GM12878 (cell line): ENCODE measurements around the gene MMD. TPM values are rescaled to one million over a fixed set of nuclear protein-coding genes. Genes with fewer than 3 reads are reported as not detected.
A peak's percentile ranks its signal among the peaks of the same experiment; 100 is the strongest.

ENCODE experiments used
- ATAC-seq: fragments of 200-7000 bp; cut with Tn5 transposase; 3 replicates; pipeline ENCODE4 v1.9.1; 2020; ENCODE audit warnings: mild to moderate bottlenecking, moderate library complexity
- BruUV-seq: library from RNA; stranded (reverse); fragments of 400-500 nt; replicated peaks from 2 replicates; lab custom pipeline; 2021; lab: Mats Ljungman, UMichigan
- CTCF ChIA-PET: fragments of 300-600 bp; sonication (Branson Sonifier 250); formaldehyde crosslinking; extraction: SDS; loops from one replicate; lab custom pipeline; 2021; ENCODE audit warnings: inconsistent platforms; lab: Yijun Ruan, JAX
- POLR2A ChIA-PET: fragments of 350-600 bp; formaldehyde crosslinking; extraction: SDS; loops from one replicate; lab custom pipeline; 2021; ENCODE audit warnings: inconsistent platforms; lab: Charles Lee
- RAD21 ChIA-PET: fragments of 300-600 bp; sonication (Branson Sonifier 250); formaldehyde crosslinking; loops from one replicate; lab custom pipeline; 2023; ENCODE audit warnings: antibody characterized with exemption; ENCODE audit not compliant: unreplicated experiment; lab: Charles Lee
- SMC1A ChIA-PET: fragments of 300-600 bp; sonication (Branson Sonifier 250); formaldehyde crosslinking; loops from one replicate; lab custom pipeline; 2023; ENCODE audit not compliant: unreplicated experiment, uncharacterized antibody; lab: Charles Lee
- DNase-seq: peaks from one replicate; pipeline ENCODE4 v3.0.0-alpha.2; 2011; ENCODE audit warnings: low read depth, low spot score
- FAIRE-seq: peaks from 3 replicates; lab custom pipeline; 2011; peaks lifted over from hg19 to GRCh38; lab: Jason Lieb, UNC
- H2AFZ ChIP-seq: 2 replicates; pipeline ENCODE4 v1.6.0; 2011; ENCODE audit warnings: low read depth, low read length, control low read depth; ENCODE audit not compliant: control insufficient read depth
- H3K27ac ChIP-seq: 2 replicates; pipeline ENCODE4 v1.5.1; 2011; ENCODE audit warnings: control low read depth; ENCODE audit not compliant: control insufficient read depth, insufficient read depth
- H3K27me3 ChIP-seq, 2 experiments: replicated peaks in 1 of 2; 2 replicates each; pipeline versions ENCODE4 v1.6.0 to v1.6.1; 2011; ENCODE audit warnings: low read length in 1 of 2; ENCODE audit not compliant: control insufficient read depth in 2 of 2, insufficient read depth in 2 of 2
- H3K36me3 ChIP-seq, 2 experiments: 2 replicates each; pipeline ENCODE4 v1.5.1; 2011; ENCODE audit warnings: low read length in 1 of 2; ENCODE audit not compliant: control insufficient read depth in 2 of 2, insufficient read depth in 2 of 2
- H3K4me1 ChIP-seq: 2 replicates; pipeline ENCODE4 v1.6.1; 2011; ENCODE audit warnings: mild to moderate bottlenecking, low read length, moderate library complexity, mixed read lengths; ENCODE audit not compliant: control insufficient read depth, insufficient read depth
- H3K4me2 ChIP-seq: 2 replicates; pipeline ENCODE4 v1.6.0; 2011; ENCODE audit warnings: control low read depth; ENCODE audit not compliant: control insufficient read depth, insufficient read depth
- H3K4me3 ChIP-seq: fragments of 200-600 bp; sonication (generic); 2 replicates; pipeline ENCODE4 v1.5.1; 2016
- H3K79me2 ChIP-seq: 2 replicates; pipeline ENCODE4 v1.6.0; 2011; ENCODE audit warnings: low read length; ENCODE audit not compliant: control insufficient read depth, insufficient read depth
- H3K9ac ChIP-seq: 2 replicates; pipeline ENCODE4 v1.8.0; 2011; ENCODE audit warnings: low read length, control low read depth, mixed read lengths; ENCODE audit not compliant: control insufficient read depth, insufficient read depth
- H3K9me3 ChIP-seq: replicated peaks from 3 replicates; pipeline ENCODE4 v1.5.1; 2011; ENCODE audit warnings: mild to moderate bottlenecking, low read length; ENCODE audit not compliant: control insufficient read depth, insufficient read depth
- H4K20me1 ChIP-seq: 2 replicates; pipeline ENCODE4 v1.6.0; 2011; ENCODE audit not compliant: control insufficient read depth, insufficient read depth
- CREM ChIP-seq: IDR thresholded peaks from 2 replicates; pipeline ENCODE4 v1.6.1; 2014; ENCODE audit warnings: antibody characterized with exemption, low read depth
- EZH2 ChIP-seq: IDR thresholded peaks from 2 replicates; pipeline ENCODE4 v1.6.1; 2012; ENCODE audit warnings: low read depth, mild to moderate bottlenecking, control low read depth, inconsistent platforms, low read length, borderline replicate concordance; ENCODE audit not compliant: control insufficient read depth
- FOXM1 ChIP-seq: IDR thresholded peaks from 2 replicates; pipeline ENCODE4 v1.6.1; 2012; ENCODE audit warnings: low read depth, mild to moderate bottlenecking, inconsistent platforms, low read length, moderate library complexity
- HDAC2 ChIP-seq: fragments of 200-600 bp; sonication (generic); IDR thresholded peaks from 2 replicates; pipeline ENCODE4 v1.6.1; 2017
- JUNB ChIP-seq: IDR thresholded peaks from 2 replicates; pipeline ENCODE4 v1.6.1; 2016; ENCODE audit warnings: antibody characterized with exemption, mild to moderate bottlenecking
- NBN ChIP-seq: fragments of 450-650 bp; IDR thresholded peaks from 2 replicates; pipeline ENCODE4 v1.6.1; 2016
- NFIC ChIP-seq: IDR thresholded peaks from 2 replicates; pipeline ENCODE4 v1.6.1; 2012; ENCODE audit warnings: low read depth, mild to moderate bottlenecking, inconsistent platforms, low read length, moderate library complexity
- NR2C1 ChIP-seq: fragments of 450-650 bp; IDR thresholded peaks from 2 replicates; pipeline ENCODE4 v1.6.1; 2017; ENCODE audit warnings: antibody characterized with exemption, mild to moderate bottlenecking, moderate library complexity
- POLR2AphosphoS5 ChIP-seq: IDR thresholded peaks from 2 replicates; pipeline ENCODE4 v1.6.1; 2011; ENCODE audit warnings: mild to moderate bottlenecking, low read length, inconsistent platforms
- RUNX3 ChIP-seq: IDR thresholded peaks from 2 replicates; pipeline ENCODE4 v1.6.1; 2012; ENCODE audit warnings: low read length, inconsistent platforms
- SMAD5 ChIP-seq: IDR thresholded peaks from 2 replicates; pipeline ENCODE4 v1.6.1; 2016; ENCODE audit warnings: antibody characterized with exemption, low read depth
- ZNF384 ChIP-seq: IDR thresholded peaks from 2 replicates; pipeline ENCODE4 v1.6.1; 2012; ENCODE audit warnings: low read depth, mild to moderate bottlenecking, low read length, improper control_type of control experiment, borderline replicate concordance
- WGBS: methylation state at CpG from one replicate; pipeline ENCODE4 v1.1.6; 2016; ENCODE audit warnings: low lambda C conversion rate; ENCODE audit not compliant: insufficient replicate concordance, insufficient coverage; ENCODE audit errors: missing lambda C conversion rate; 5-methylcytosine and 5-hydroxymethylcytosine counted together
- in situ Hi-C: fragments of 300-500 bp; cut with MboI; formaldehyde crosslinking; loops from 9 replicates; pipeline ENCODE4 v1.14.3; 2018; ENCODE audit warnings: mixed read lengths
- intact Hi-C: fragments of 100-400 bp; cut with micrococcal nuclease; formaldehyde crosslinking; loops from one replicate; pipeline ENCODE4 v1.14.2; 2022; ENCODE audit not compliant: unreplicated experiment
- polyA plus RNA-seq, 11 experiments: library from polyadenylated mRNA; depleted of rRNA in 4 of 11; unstranded in 6 of 11; stranded (reverse) in 5 of 11; fragments of >200 nt; fragmentation: Nextera tagmentation in 4 of 11; fragmentation: Illumina TruSeq in 1 of 11; extraction: Ambion mirVana in 4 of 11; extraction: Trizol in 1 of 11; gene quantifications; 1 replicate in 1 of 11; 2 replicates in 10 of 11; pipeline versions ENCODE4 v1.2.1 to v1.2.3, GENCODE V29; 2011 to 2016; ENCODE audit warnings: inconsistent platforms in 2 of 11, missing spikeins in 2 of 11, low read depth in 1 of 11
- total RNA-seq, 4 experiments: library from RNA; depleted of rRNA in 3 of 4; stranded (reverse); fragments of >200 nt in 3 of 4; fragmentation: Illumina TruSeq in 1 of 4; extraction: Trizol in 1 of 4; gene quantifications; 2 replicates each; pipeline versions ENCODE4 v1.2.1 to v1.2.3, GENCODE V29; 2013 to 2021
- TF ChIP-seq, protein P1 (sequence below): fragments of 450-650 bp; IDR thresholded peaks from 2 replicates; pipeline ENCODE4 v1.6.1; 2016; ENCODE audit warnings: mild to moderate bottlenecking
- TF ChIP-seq, protein P2 (sequence below): IDR thresholded peaks from 2 replicates; pipeline ENCODE4 v1.6.1; 2012; ENCODE audit warnings: low read depth, low read length, improper control_type of control experiment
- TF ChIP-seq, protein P3 (sequence below): fragments of 450-650 bp; IDR thresholded peaks from 2 replicates; pipeline ENCODE4 v1.6.1; 2016; ENCODE audit warnings: mild to moderate bottlenecking

The MMD gene
- total and polyA plus RNA-seq, 10 of the 15 experiments (the other 5 are each of a cell fraction or from before 2014, with no cell fraction given), result 8.0 to 46.7 (median 22.3) TPM

DNA sequence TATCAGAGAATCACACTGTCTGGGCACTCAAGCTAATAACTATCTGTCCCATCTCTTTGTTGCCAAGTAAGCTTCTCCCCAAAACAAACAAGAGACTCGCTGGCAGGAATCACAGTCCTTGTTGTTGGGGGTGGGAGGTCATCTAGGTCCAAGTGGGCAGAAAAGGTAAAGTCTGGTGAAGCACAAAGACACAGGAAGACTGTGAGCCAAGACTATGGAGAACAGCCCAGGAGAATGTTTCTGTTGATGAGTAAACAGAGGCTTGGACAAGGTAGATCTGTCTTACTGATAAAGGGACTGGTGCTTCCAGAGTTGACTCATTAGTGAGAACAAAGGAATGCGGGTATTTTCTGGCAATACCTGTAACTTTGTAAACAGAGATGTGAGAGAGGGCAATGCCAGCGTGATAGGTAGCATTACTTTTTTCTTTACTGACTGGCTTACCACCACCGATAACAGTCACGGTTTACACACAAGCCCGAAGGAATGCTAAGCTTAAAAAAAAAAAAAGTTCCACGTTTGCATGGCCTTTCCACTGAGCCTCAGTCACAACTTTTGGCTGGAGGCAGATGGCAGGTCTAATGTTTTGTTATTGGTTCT is 11.5 kb upstream of the MMD start:
- in situ Hi-C loops (no loop called here), intact Hi-C loops (no loop called here)
- WGBS, result 76% methylated on average over 7 of the region's 7 CpGs
- H3K79me2 ChIP-seq, result no peaks in the 10 kb centered on the region
- no TSS peak for BruUV-seq
- SMC1A ChIA-PET, result interaction anchor here (0.7 to 17.7 kb wide), 10 partner anchors 9 to 81 kb away, joined by 3 to 359 read pairs (median 4); partner anchors contain the start of genes MMD and SMIM36
- H2AFZ ChIP-seq, result peak overlapping the region; percentile 3; the same call in 1 of the 2 replicates
- POLR2A ChIA-PET, result interaction anchor here (0.7 to 6.6 kb wide), 6 partner anchors 9 to 79 kb away, joined by 3 to 106 read pairs (median 4); partner anchors contain the start of gene MMD
- TF ChIP-seq NR2C1, result no peak
- TF ChIP-seq, protein P1, sequence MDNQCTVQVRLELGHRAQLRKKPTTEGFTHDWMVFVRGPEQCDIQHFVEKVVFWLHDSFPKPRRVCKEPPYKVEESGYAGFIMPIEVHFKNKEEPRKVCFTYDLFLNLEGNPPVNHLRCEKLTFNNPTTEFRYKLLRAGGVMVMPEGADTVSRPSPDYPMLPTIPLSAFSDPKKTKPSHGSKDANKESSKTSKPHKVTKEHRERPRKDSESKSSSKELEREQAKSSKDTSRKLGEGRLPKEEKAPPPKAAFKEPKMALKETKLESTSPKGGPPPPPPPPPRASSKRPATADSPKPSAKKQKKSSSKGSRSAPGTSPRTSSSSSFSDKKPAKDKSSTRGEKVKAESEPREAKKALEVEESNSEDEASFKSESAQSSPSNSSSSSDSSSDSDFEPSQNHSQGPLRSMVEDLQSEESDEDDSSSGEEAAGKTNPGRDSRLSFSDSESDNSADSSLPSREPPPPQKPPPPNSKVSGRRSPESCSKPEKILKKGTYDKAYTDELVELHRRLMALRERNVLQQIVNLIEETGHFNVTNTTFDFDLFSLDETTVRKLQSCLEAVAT, result 0 out of 2 replicates have a peak, but pooled peaks have one; percentile 33
- TF ChIP-seq NFIC, result no peak
- no peak for TF ChIP-seq ZNF384
- TF ChIP-seq, protein P2, sequence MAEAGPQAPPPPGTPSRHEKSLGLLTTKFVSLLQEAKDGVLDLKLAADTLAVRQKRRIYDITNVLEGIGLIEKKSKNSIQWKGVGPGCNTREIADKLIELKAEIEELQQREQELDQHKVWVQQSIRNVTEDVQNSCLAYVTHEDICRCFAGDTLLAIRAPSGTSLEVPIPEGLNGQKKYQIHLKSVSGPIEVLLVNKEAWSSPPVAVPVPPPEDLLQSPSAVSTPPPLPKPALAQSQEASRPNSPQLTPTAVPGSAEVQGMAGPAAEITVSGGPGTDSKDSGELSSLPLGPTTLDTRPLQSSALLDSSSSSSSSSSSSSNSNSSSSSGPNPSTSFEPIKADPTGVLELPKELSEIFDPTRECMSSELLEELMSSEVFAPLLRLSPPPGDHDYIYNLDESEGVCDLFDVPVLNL, result no peak
- TF ChIP-seq, protein P3, sequence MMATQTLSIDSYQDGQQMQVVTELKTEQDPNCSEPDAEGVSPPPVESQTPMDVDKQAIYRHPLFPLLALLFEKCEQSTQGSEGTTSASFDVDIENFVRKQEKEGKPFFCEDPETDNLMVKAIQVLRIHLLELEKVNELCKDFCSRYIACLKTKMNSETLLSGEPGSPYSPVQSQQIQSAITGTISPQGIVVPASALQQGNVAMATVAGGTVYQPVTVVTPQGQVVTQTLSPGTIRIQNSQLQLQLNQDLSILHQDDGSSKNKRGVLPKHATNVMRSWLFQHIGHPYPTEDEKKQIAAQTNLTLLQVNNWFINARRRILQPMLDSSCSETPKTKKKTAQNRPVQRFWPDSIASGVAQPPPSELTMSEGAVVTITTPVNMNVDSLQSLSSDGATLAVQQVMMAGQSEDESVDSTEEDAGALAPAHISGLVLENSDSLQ, result no peak
- no peak for TF ChIP-seq HDAC2
- TF ChIP-seq EZH2, result no peak
- no peak for TF ChIP-seq POLR2AphosphoS5
- TF ChIP-seq NBN, result no peak
- no peak for TF ChIP-seq CREM
- TF ChIP-seq FOXM1, result peak; percentile 19; the same call in 1 of the 2 replicates
- no peak for TF ChIP-seq SMAD5
- peak; percentile 32 for TF ChIP-seq RUNX3
- TF ChIP-seq JUNB, result peak; percentile 49
- FAIRE-seq (no peak), DNase-seq (no peak), ATAC-seq (peak; percentile 10)
- no peaks in the 10 kb centered on the region for H3K36me3 ChIP-seq
- H3K9ac ChIP-seq, result no peak overlapping the region
- H3K4me2 ChIP-seq, result no peak overlapping the region
- no peaks in the 10 kb centered on the region for H3K9me3 ChIP-seq
- RAD21 ChIA-PET, result interaction anchor here (0.6 to 6.4 kb wide), 6 partner anchors 8 to 80 kb away, joined by 3 to 99 read pairs (median 4); partner anchors contain the start of genes MMD and SMIM36
- no peak overlapping the region for H3K4me3 ChIP-seq
- H4K20me1 ChIP-seq, result no peaks in the 10 kb centered on the region
- no peaks in the 10 kb centered on the region for H3K27me3 ChIP-seq
- CTCF ChIA-PET, result interaction anchor here (0.6 to 1.4 kb wide), 9 partner anchors 9 to 441 kb away, joined by 3 to 5 read pairs (median 3); partner anchors contain the start of gene SMIM36
- H3K27ac ChIP-seq, result peak overlapping the region; percentile 29; the same call in 1 of the 2 replicates
- H3K4me1 ChIP-seq, result peaks cover 26% of the 10 kb centered on the region
